KMS-11 (cell line): ENCODE measurements around the gene CNN3.

Experiments used
- H2AFZ ChIP-seq: fragments of 200-600 bp; sonication (generic); 2 replicates; pipeline ENCODE4 v1.6.1; 2016; ENCODE audit warnings: antibody characterized with exemption, mixed run types, low read depth
- H3K27ac ChIP-seq: fragments of 200-600 bp; sonication (generic); 2 replicates; pipeline ENCODE4 v1.6.1; 2016; ENCODE audit warnings: mild to moderate bottlenecking, mixed run types
- H3K27me3 ChIP-seq: fragments of 200-600 bp; sonication (generic); 2 replicates; pipeline ENCODE4 v1.6.1; 2017; ENCODE audit warnings: mild to moderate bottlenecking, low read depth, mixed run types, moderate library complexity; ENCODE audit not compliant: insufficient read depth
- H3K36me3 ChIP-seq: fragments of 200-600 bp; sonication (generic); 2 replicates; pipeline ENCODE4 v1.6.1; 2017; ENCODE audit warnings: mild to moderate bottlenecking, mixed run types; ENCODE audit not compliant: insufficient read depth
- H3K4me1 ChIP-seq: fragments of 200-600 bp; sonication (generic); 2 replicates; pipeline ENCODE4 v1.6.1; 2016; ENCODE audit warnings: mild to moderate bottlenecking, low read depth, mixed run types; ENCODE audit not compliant: poor library complexity, severe bottlenecking
- H3K4me2 ChIP-seq: fragments of 200-600 bp; sonication (generic); 2 replicates; pipeline ENCODE4 v1.7.0; 2016; ENCODE audit warnings: mild to moderate bottlenecking, mixed run types
- H3K4me3 ChIP-seq: fragments of 200-600 bp; sonication (generic); IDR thresholded peaks from 2 replicates; pipeline ENCODE4 v1.6.1; 2017; ENCODE audit warnings: low read depth, low read length, mixed read lengths; ENCODE audit not compliant: insufficient read depth
- H3K79me2 ChIP-seq: fragments of 200-600 bp; sonication (generic); 2 replicates; pipeline ENCODE4 v1.6.1; 2016; ENCODE audit warnings: low read depth, mixed run types; ENCODE audit not compliant: insufficient read depth
- H3K9ac ChIP-seq: fragments of 200-600 bp; sonication (generic); 2 replicates; pipeline ENCODE4 v1.6.1; 2016; ENCODE audit warnings: mild to moderate bottlenecking, mixed run types
- H4K20me1 ChIP-seq: fragments of 200-600 bp; sonication (generic); 2 replicates; pipeline ENCODE4 v1.6.1; 2016; ENCODE audit warnings: mild to moderate bottlenecking, mixed run types; ENCODE audit not compliant: insufficient read depth
- TF ChIP-seq, protein P1 (sequence below): fragments of 200-600 bp; sonication (generic); conservative IDR thresholded peaks from 2 replicates; pipeline ENCODE4 v1.6.1; 2017; ENCODE audit warnings: low read depth, mild to moderate bottlenecking, antibody characterized with exemption, low read length, moderate library complexity, mixed read lengths

CNN3 gene

DNA sequence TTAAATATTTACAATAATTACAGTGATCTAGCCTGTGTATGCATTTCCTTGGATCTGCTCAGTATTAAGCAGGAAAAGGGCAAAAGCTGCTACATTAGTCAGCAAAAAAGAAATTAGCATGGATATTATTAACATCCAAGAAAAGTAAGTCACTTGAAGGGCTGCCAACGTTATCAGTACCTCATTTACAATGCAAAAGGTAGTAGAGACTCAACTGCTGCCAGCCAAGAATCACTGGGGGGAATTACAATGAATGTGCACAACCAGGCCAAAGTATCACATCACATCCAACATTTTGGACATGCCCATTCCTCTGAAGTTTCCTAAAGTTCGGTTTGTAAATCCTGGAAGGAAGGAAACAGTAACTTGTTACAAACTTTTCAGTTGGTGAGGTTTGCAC, 1.9 kb downstream of the CNN3 start:
- Histone ChIP-seq H3K4me2 (peak overlapping the region; percentile 66; the same call in 1 of the 2 replicates), H3K4me3 (no peak overlapping the region), H3K79me2 (0 out of 2 replicates have a peak, but pooled peaks cover 4% of the 10 kb centered on the region), H2AFZ (no peak overlapping the region), H3K4me1 (no peaks in the 10 kb centered on the region), H3K27ac (no peak overlapping the region), H3K36me3 (no peaks in the 10 kb centered on the region), H4K20me1 (no peaks in the 10 kb centered on the region), H3K27me3 (no peaks in the 10 kb centered on the region), H3K9ac (no peak overlapping the region)
- TF ChIP-seq, protein P1, sequence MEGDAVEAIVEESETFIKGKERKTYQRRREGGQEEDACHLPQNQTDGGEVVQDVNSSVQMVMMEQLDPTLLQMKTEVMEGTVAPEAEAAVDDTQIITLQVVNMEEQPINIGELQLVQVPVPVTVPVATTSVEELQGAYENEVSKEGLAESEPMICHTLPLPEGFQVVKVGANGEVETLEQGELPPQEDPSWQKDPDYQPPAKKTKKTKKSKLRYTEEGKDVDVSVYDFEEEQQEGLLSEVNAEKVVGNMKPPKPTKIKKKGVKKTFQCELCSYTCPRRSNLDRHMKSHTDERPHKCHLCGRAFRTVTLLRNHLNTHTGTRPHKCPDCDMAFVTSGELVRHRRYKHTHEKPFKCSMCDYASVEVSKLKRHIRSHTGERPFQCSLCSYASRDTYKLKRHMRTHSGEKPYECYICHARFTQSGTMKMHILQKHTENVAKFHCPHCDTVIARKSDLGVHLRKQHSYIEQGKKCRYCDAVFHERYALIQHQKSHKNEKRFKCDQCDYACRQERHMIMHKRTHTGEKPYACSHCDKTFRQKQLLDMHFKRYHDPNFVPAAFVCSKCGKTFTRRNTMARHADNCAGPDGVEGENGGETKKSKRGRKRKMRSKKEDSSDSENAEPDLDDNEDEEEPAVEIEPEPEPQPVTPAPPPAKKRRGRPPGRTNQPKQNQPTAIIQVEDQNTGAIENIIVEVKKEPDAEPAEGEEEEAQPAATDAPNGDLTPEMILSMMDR = no peak

DNA sequence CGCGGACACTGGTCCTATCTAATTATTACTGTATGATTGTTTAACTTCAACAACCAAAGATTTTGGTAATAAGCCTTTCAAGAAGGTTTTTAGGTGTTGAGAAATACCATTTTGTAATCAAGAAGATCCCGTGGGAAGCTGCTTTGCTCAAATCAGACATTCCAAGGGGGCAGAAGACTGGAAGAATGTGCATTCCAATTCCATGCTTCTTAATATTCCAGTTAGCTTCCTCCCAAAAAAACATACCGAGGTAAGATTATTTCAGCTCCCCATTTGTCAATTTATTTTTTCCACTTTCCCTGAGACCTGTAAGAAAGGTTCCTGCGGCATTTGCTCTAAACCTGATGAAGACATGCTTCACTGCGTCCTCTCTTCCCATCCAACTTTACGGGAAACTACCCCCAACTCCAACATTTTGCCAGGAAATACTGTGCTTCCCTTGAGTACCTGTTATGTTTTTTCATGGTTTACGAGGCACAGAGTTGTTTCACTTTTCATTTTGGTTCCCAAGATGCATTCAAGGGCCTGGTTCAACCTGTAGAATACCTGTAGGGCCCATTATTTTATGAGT, 4.1 kb downstream of the CNN3 start:
- H3K9ac ChIP-seq = no peak overlapping the region
- 0 out of 2 replicates have a peak, but pooled peaks cover 4% of the 10 kb centered on the region for H3K79me2 ChIP-seq
- no peaks in the 10 kb centered on the region for H4K20me1 ChIP-seq
- H3K4me2 ChIP-seq = no peak overlapping the region
- no peak overlapping the region for H3K27ac ChIP-seq
- no peak overlapping the region for H3K4me3 ChIP-seq
- no peaks in the 10 kb centered on the region for H3K36me3 ChIP-seq
- H3K27me3 ChIP-seq = no peaks in the 10 kb centered on the region
- no peaks in the 10 kb centered on the region for H3K4me1 ChIP-seq
- no peak overlapping the region for H2AFZ ChIP-seq
- TF ChIP-seq, protein P1 = no peak

DNA sequence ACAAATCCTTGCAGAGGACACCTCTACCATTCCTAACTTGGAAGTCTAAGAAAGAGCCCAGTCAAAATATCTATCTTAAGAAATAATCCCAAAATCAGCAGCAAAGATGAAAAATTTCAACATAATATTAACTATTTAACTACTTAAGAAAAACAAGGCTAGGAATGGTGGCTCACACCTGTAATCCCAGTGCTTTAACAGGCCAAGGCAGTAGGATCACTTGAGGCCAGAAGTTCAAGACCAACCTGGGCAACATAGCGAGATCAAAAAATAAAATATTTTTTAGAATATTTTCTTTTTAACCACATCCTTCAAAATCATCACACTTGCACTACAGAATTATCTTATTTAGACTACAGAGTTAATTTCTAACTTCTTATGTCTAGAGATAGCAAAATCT, 4.9 kb downstream of the CNN3 start:
- Histone ChIP-seq H3K9ac (no peak overlapping the region), H3K4me1 (no peaks in the 10 kb centered on the region), H3K36me3 (no peaks in the 10 kb centered on the region), H3K79me2 (0 out of 2 replicates have a peak, but pooled peaks cover 4% of the 10 kb centered on the region), H3K4me2 (no peak overlapping the region), H3K4me3 (no peak overlapping the region), H3K27me3 (no peaks in the 10 kb centered on the region), H2AFZ (no peak overlapping the region), H4K20me1 (no peaks in the 10 kb centered on the region), H3K27ac (no peak overlapping the region)
- TF ChIP-seq, protein P1 = no peak

DNA sequence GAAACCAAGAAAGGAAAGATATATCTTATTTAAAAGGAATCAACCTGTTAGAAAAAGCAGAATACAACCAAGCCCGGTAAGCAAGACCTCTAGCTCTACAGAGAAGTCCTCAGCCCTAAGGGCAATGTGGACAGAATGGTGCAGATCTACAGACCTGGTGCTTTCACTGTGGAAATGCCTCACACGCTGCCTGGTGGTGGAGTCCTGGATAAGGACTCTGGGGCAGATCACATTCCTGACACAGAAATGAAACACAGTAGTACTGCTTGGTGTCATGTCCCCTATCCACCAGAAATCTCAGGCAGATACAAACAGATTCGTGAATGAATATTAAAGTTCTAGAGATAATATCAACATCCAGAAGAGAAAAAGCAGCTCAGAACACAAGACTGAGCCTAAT, 6.8 kb downstream of the CNN3 start:
- no peaks in the 10 kb centered on the region for H4K20me1 ChIP-seq
- no peak overlapping the region for H3K4me2 ChIP-seq
- H3K27ac ChIP-seq = no peak overlapping the region
- TF ChIP-seq, protein P1 = no peak
- no peaks in the 10 kb centered on the region for H3K36me3 ChIP-seq
- H3K79me2 ChIP-seq = 0 out of 2 replicates have a peak, but pooled peaks cover 4% of the 10 kb centered on the region
- no peak overlapping the region for H3K4me3 ChIP-seq
- no peaks in the 10 kb centered on the region for H3K4me1 ChIP-seq
- H3K9ac ChIP-seq = no peak overlapping the region
- no peaks in the 10 kb centered on the region for H3K27me3 ChIP-seq
- no peak overlapping the region for H2AFZ ChIP-seq
